GM23338 (cell line): ENCODE measurements around the gene PFKFB3. TPM values are rescaled to one million over a fixed set of nuclear protein-coding genes. Genes with fewer than 3 reads are reported as not detected.

Experiments
- ATAC-seq: fragments of 200-7000 bp; cut with Tn5 transposase; 3 replicates; pipeline ENCODE4 v1.9.1; 2020
- DNase-seq: peaks from one replicate; pipeline ENCODE4 v3.0.0-alpha.2; 2015; ENCODE audit warnings: low spot score
- H2AFZ ChIP-seq: fragments of 200-600 bp; sonication (generic); 2 replicates; pipeline ENCODE4 v1.8.0; 2016; ENCODE audit warnings: antibody characterized with exemption, mild to moderate bottlenecking, moderate library complexity
- H3F3A ChIP-seq: fragments of 200-600 bp; sonication (generic); replicated peaks from 2 replicates; pipeline ENCODE4 v1.8.0; 2017; ENCODE audit warnings: antibody characterized with exemption, mixed run types, low read depth
- H3K27ac ChIP-seq: fragments of 200-600 bp; sonication (generic); 2 replicates; pipeline ENCODE4 v1.6.1; 2016; ENCODE audit warnings: low read depth
- H3K27me3 ChIP-seq: fragments of 200-600 bp; sonication (generic); 2 replicates; pipeline ENCODE4 v1.8.0; 2016; ENCODE audit warnings: mild to moderate bottlenecking, mixed run types, moderate library complexity; ENCODE audit not compliant: insufficient read depth
- H3K36me3 ChIP-seq: fragments of 200-600 bp; sonication (generic); 2 replicates; pipeline ENCODE4 v1.8.0; 2016; ENCODE audit warnings: mild to moderate bottlenecking; ENCODE audit not compliant: insufficient read depth
- H3K4me1 ChIP-seq: fragments of 200-600 bp; sonication (generic); 2 replicates; pipeline ENCODE4 v1.8.0; 2016; ENCODE audit warnings: mild to moderate bottlenecking, moderate library complexity; ENCODE audit not compliant: insufficient read depth
- H3K4me2 ChIP-seq: fragments of 200-600 bp; sonication (generic); 2 replicates; pipeline ENCODE4 v1.7.1; 2017; ENCODE audit warnings: mixed run types
- H3K4me3 ChIP-seq: fragments of 200-600 bp; sonication (generic); 2 replicates; pipeline ENCODE4 v1.6.1; 2016; ENCODE audit warnings: mixed run types
- H3K79me2 ChIP-seq: fragments of 200-600 bp; sonication (generic); replicated peaks from 2 replicates; pipeline ENCODE4 v1.8.0; 2017; ENCODE audit warnings: mild to moderate bottlenecking; ENCODE audit not compliant: insufficient read depth
- H3K9me2 ChIP-seq: fragments of 200-600 bp; sonication (generic); 2 replicates; pipeline ENCODE4 v1.8.0; 2017; ENCODE audit not compliant: insufficient read depth
- H4K20me1 ChIP-seq: fragments of 200-600 bp; sonication (generic); replicated peaks from 2 replicates; pipeline ENCODE4 v1.8.0; 2017; ENCODE audit warnings: mild to moderate bottlenecking; ENCODE audit not compliant: insufficient read depth
- H3K27ac Mint-ChIP-seq: 2 replicates; pipeline ENCODE4 v1.8.0; 2020; ENCODE audit warnings: inconsistent platforms, mild to moderate bottlenecking, moderate library complexity, mixed read lengths
- H3K27me3 Mint-ChIP-seq: 3 replicates; pipeline ENCODE4 v1.8.0; 2022; ENCODE audit warnings: low read depth, mild to moderate bottlenecking, moderate library complexity, mixed read lengths, inconsistent platforms; ENCODE audit not compliant: insufficient read depth, poor library complexity
- H3K36me3 Mint-ChIP-seq: 3 replicates; pipeline ENCODE4 v1.8.0; 2021; ENCODE audit warnings: low read depth, mild to moderate bottlenecking, inconsistent platforms, moderate library complexity, mixed read lengths
- H3K4me1 Mint-ChIP-seq: 3 replicates; pipeline ENCODE4 v1.8.0; 2020; ENCODE audit warnings: mild to moderate bottlenecking, inconsistent platforms, mixed read lengths
- H3K4me3 Mint-ChIP-seq: 3 replicates; pipeline ENCODE4 v1.8.0; 2021; ENCODE audit warnings: moderate library complexity, mild to moderate bottlenecking, inconsistent platforms, mixed read lengths
- H3K9me3 Mint-ChIP-seq: 3 replicates; pipeline ENCODE4 v1.8.0; 2020; ENCODE audit warnings: moderate library complexity, mild to moderate bottlenecking, inconsistent platforms, mixed read lengths
- CREB1 ChIP-seq: fragments of 250-450 bp; sonication (Bioruptor Pico); IDR thresholded peaks from 2 replicates; pipeline ENCODE4 v1.5.0; 2020; ENCODE audit warnings: low read depth, mild to moderate bottlenecking, moderate library complexity
- EZH2phosphoT487 ChIP-seq: fragments of 200-600 bp; sonication (generic); IDR thresholded peaks from one replicate; pipeline ENCODE4 v1.8.1; 2018; ENCODE audit warnings: antibody characterized with exemption; ENCODE audit not compliant: unreplicated experiment
- POLR2AphosphoS5 ChIP-seq: IDR thresholded peaks from 2 replicates; pipeline ENCODE4 v1.6.1; 2016; ENCODE audit warnings: antibody characterized with exemption, low read depth
- polyA plus RNA-seq: library from polyadenylated mRNA; unstranded; fragments of >200 nt; fragmentation: Nextera tagmentation; extraction: Ambion mirVana; gene quantifications from 2 replicates; pipeline ENCODE4 v1.2.1, GENCODE V29; 2016
- total RNA-seq: library from RNA; depleted of rRNA; stranded (reverse); fragments of >200 nt; shearing (Covaris generic); gene quantifications from 2 replicates; pipeline ENCODE4 v1.2.3, GENCODE V29; 2014
- TF ChIP-seq, protein P1 (sequence below): IDR thresholded peaks from one replicate; pipeline ENCODE4 v1.6.1; 2018; ENCODE audit warnings: antibody characterized with exemption; ENCODE audit not compliant: unreplicated experiment
- TF ChIP-seq, protein P2 (sequence below), 2 experiments: fragments of 200-600 bp in 1 of 2; sonication (generic) in 1 of 2; conservative IDR thresholded peaks; 2 replicates each; pipeline versions ENCODE4 v1.5.1 to v1.6.1; 2016 to 2017; ENCODE audit warnings: antibody characterized with exemption in 2 of 2, low read depth in 2 of 2, mild to moderate bottlenecking in 2 of 2, moderate library complexity in 1 of 2

Gene PFKFB3
- total and polyA plus RNA-seq, 2 experiments from 2014 or later = 9.5 to 26.8 TPM

DNA sequence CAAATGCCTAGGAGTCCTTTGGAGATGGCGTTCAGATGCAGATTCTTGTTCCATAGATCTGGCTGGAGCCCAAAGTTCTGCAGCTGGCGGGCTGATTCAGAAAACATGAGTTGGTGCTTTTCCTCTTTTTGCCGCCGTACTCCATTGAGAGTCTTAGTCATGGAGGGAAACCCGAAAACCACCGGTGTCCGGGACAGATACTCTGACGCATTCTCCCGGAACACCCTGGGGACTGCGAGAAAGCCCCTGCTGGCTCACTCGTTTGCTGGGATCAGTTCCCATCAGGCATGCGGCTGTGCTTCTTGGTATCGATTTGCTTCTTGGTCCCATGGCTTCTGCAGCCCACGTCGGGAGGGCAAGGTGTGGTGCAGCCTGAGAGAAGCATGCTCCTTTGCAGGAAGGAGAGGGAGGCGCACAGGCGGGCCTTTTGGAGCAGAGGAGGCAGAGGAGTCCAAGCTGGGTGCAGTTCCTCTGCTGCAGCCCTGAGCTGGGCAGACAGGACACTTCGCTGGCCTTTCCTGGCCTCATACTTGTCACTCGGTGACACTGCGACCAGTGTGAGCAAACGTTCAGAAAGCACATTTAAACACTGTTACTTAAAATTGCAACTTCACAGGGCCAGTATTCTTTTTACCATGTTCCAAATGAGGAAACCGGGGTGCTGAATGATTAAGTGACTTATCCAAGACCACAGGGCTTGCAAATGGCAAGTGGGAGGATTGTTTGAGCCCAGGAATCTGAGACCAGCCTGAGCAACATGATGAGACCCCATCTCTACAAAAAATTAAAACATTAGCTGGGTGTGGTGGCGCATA, 30.6 kb upstream of the PFKFB3 start:
- no peak overlapping the region for H3K4me3 Mint-ChIP-seq
- ATAC-seq (no peak), DNase-seq (no peak)
- H3K27me3 Mint-ChIP-seq = peaks cover 11% of the 10 kb centered on the region
- no peaks in the 10 kb centered on the region for H3K4me1 ChIP-seq
- no peaks in the 10 kb centered on the region for H3K27me3 ChIP-seq
- no peak overlapping the region for H3K4me3 ChIP-seq
- no peak overlapping the region for H3K27ac ChIP-seq
- H3K79me2 ChIP-seq = peaks cover 33% of the 10 kb centered on the region
- 0 out of 2 replicates have a peak, but pooled peaks cover 5% of the 10 kb centered on the region for H3F3A ChIP-seq
- H3K27ac Mint-ChIP-seq = no peak overlapping the region
- H2AFZ ChIP-seq = no peak overlapping the region
- peaks cover 33% of the 10 kb centered on the region for H4K20me1 ChIP-seq
- H3K9me3 Mint-ChIP-seq = no peaks in the 10 kb centered on the region
- no peak for TF ChIP-seq EZH2phosphoT487
- H3K9me2 ChIP-seq = no peaks in the 10 kb centered on the region
- peaks cover 24% of the 10 kb centered on the region for H3K4me1 Mint-ChIP-seq
- H3K4me2 ChIP-seq = no peak overlapping the region
- H3K36me3 ChIP-seq = no peaks in the 10 kb centered on the region
- peaks cover 7% of the 10 kb centered on the region for H3K36me3 Mint-ChIP-seq

DNA sequence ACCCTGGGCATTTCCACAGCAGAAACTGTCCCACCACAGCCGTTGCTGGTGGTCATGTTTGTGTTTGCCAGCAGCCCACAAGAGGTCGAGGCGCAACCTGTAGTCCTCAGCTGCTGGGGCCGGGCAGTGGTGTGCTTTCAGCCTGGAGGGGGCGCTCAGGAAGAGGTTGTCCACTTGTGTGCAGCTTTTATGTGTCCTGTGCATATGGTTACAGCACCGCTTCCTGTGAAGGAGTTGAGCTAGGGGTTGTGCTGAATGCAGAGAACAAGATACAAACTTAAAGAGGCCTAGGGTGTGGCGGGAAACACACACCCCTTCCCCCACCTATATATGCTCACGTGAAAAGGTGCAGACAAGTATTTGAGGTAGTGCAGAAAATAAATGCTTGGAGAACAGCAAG, 29.5 kb upstream of the PFKFB3 start:
- Mint-ChIP-seq H3K27ac (0 out of 2 replicates have a peak overlapping the region, but pooled peaks have one; percentile 45), H3K4me1 (peaks cover 24% of the 10 kb centered on the region), H3K27me3 (peaks cover 13% of the 10 kb centered on the region), H3K9me3 (no peaks in the 10 kb centered on the region), H3K36me3 (peaks cover 4% of the 10 kb centered on the region), H3K4me3 (no peak overlapping the region)
- no peak overlapping the region for H2AFZ ChIP-seq
- no peak overlapping the region for H3K27ac ChIP-seq
- H3K4me3 ChIP-seq = no peak overlapping the region
- peak; percentile 69 for DNase-seq
- TF ChIP-seq, protein P1, sequence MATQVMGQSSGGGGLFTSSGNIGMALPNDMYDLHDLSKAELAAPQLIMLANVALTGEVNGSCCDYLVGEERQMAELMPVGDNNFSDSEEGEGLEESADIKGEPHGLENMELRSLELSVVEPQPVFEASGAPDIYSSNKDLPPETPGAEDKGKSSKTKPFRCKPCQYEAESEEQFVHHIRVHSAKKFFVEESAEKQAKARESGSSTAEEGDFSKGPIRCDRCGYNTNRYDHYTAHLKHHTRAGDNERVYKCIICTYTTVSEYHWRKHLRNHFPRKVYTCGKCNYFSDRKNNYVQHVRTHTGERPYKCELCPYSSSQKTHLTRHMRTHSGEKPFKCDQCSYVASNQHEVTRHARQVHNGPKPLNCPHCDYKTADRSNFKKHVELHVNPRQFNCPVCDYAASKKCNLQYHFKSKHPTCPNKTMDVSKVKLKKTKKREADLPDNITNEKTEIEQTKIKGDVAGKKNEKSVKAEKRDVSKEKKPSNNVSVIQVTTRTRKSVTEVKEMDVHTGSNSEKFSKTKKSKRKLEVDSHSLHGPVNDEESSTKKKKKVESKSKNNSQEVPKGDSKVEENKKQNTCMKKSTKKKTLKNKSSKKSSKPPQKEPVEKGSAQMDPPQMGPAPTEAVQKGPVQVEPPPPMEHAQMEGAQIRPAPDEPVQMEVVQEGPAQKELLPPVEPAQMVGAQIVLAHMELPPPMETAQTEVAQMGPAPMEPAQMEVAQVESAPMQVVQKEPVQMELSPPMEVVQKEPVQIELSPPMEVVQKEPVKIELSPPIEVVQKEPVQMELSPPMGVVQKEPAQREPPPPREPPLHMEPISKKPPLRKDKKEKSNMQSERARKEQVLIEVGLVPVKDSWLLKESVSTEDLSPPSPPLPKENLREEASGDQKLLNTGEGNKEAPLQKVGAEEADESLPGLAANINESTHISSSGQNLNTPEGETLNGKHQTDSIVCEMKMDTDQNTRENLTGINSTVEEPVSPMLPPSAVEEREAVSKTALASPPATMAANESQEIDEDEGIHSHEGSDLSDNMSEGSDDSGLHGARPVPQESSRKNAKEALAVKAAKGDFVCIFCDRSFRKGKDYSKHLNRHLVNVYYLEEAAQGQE = no peak
- TF ChIP-seq CREB1 = no peak
- TF ChIP-seq POLR2AphosphoS5 = peak; percentile 39; the same call in 1 of the 2 replicates
- TF ChIP-seq, protein P2, sequence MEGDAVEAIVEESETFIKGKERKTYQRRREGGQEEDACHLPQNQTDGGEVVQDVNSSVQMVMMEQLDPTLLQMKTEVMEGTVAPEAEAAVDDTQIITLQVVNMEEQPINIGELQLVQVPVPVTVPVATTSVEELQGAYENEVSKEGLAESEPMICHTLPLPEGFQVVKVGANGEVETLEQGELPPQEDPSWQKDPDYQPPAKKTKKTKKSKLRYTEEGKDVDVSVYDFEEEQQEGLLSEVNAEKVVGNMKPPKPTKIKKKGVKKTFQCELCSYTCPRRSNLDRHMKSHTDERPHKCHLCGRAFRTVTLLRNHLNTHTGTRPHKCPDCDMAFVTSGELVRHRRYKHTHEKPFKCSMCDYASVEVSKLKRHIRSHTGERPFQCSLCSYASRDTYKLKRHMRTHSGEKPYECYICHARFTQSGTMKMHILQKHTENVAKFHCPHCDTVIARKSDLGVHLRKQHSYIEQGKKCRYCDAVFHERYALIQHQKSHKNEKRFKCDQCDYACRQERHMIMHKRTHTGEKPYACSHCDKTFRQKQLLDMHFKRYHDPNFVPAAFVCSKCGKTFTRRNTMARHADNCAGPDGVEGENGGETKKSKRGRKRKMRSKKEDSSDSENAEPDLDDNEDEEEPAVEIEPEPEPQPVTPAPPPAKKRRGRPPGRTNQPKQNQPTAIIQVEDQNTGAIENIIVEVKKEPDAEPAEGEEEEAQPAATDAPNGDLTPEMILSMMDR (conservative IDR thresholded peaks at IDR 0.05; ENCODE audit: low read depth in 2 of 2) = peak; percentile 64 to 67
- 0 out of 2 replicates have a peak, but pooled peaks cover 5% of the 10 kb centered on the region for H3F3A ChIP-seq
- peak; percentile 77 for ATAC-seq
- H3K4me1 ChIP-seq = no peaks in the 10 kb centered on the region
- H3K4me2 ChIP-seq = no peak overlapping the region
- H3K27me3 ChIP-seq = no peaks in the 10 kb centered on the region
- no peaks in the 10 kb centered on the region for H3K9me2 ChIP-seq
- peaks cover 29% of the 10 kb centered on the region for H4K20me1 ChIP-seq
- H3K79me2 ChIP-seq = peaks cover 23% of the 10 kb centered on the region
- no peaks in the 10 kb centered on the region for H3K36me3 ChIP-seq
